ENCODE results near the gene BTNL2. TPM values are rescaled to one million over a fixed set of nuclear protein-coding genes. Genes with fewer than 3 reads are reported as not detected.

The BTNL2 gene
- total RNA-seq, 4 donors from 2014 or later, result not detected

GRCh38 chr6:32442977-32443552 is 36.1 kb upstream of the BTNL2 start:
- 72 to 75% methylated on average over 8 of the region's 8 CpGs for WGBS, 2 donors
- Histone ChIP-seq H3K9me3 (no peaks in the 10 kb centered on the region), H3K27me3 (no peaks in the 10 kb centered on the region), H3K4me3 (no peak overlapping the region), H3K4me1 (no peaks in the 10 kb centered on the region), H3K27ac (no peak overlapping the region), H3K36me3 (peaks cover 0 to 6% (median 0%) of the 10 kb centered on the region in 3 donors)
- TF ChIP-seq CTCF (IDR thresholded peaks at IDR 0.05), result no peak
- no peak for TF ChIP-seq POLR2A (IDR thresholded peaks at IDR 0.05)
- TF ChIP-seq EP300 (IDR thresholded peaks at IDR 0.05), result no peak
- DNase-seq (ENCODE audit: low spot score in 2 of 2), result no peak

- H3K9me3 ChIP-seq, result no peaks in the 10 kb centered on the region
- 84% methylated on average over 7 of the region's 7 CpGs for WGBS, 2 donors
- no peak for DNase-seq (ENCODE audit: low spot score in 2 of 2)
Observed at GRCh38 chr6:32442243-32442667, 35.3 kb upstream of the BTNL2 start.

GRCh38 chr6:32439602-32440214 is 32.7 kb upstream of the BTNL2 start, which contains the start of gene HLA-DRA:
Gene HLA-DRA (plus strand): TSS chr6:32439887. CDS start chr6:32439951, 64 bp downstream.
- peak within 1 kb of the TSS in 3 of 4 donors; percentile 74 to 84 (median 77) for H3K27ac ChIP-seq
- peak in 1 of 2 donors; percentile 59 for TF ChIP-seq EP300 (IDR thresholded peaks at IDR 0.05)
- no peak for TF ChIP-seq CTCF (IDR thresholded peaks at IDR 0.05)
- TF ChIP-seq POLR2A (IDR thresholded peaks at IDR 0.05), result peak; percentile 46 to 61
- DNase-seq (ENCODE audit: low spot score in 2 of 2), result peak in 1 of 2 donors; percentile 64
- H3K4me3 ChIP-seq, result peak within 1 kb of the TSS; percentile 15 to 52 (median 37)
- H3K36me3 ChIP-seq, result peaks cover 0 to 6% (median 0%) of the 10 kb centered on the region in 3 donors
- WGBS, 2 donors, result 30 to 32% methylated on average over 9 of the region's 9 CpGs
- H3K4me1 ChIP-seq, result peaks cover 0 to 4% (median 0%) of the 10 kb centered on the region in 4 donors
- no peaks in the 10 kb centered on the region for H3K27me3 ChIP-seq
- H3K9me3 ChIP-seq, result no peaks in the 10 kb centered on the region

More at GRCh38 chr6:32442243-32442667, 35.3 kb upstream of the BTNL2 start:
- Histone ChIP-seq H3K36me3 (peaks cover 0 to 6% (median 0%) of the 10 kb centered on the region in 3 donors), H3K4me1 (peaks cover 0 to 4% (median 0%) of the 10 kb centered on the region in 4 donors), H3K27ac (no peak overlapping the region), H3K4me3 (peak overlapping the region in 2 of 4 donors; percentile 45 to 52), H3K27me3 (no peaks in the 10 kb centered on the region)
- no peak for TF ChIP-seq CTCF (IDR thresholded peaks at IDR 0.05)
- no peak for TF ChIP-seq EP300 (IDR thresholded peaks at IDR 0.05)
- TF ChIP-seq POLR2A (IDR thresholded peaks at IDR 0.05), result no peak

- 79 to 89% methylated on average over 1 of the region's 1 CpG for WGBS, 2 donors
- Histone ChIP-seq H3K4me3 (peak overlapping the region in 1 of 4 donors; percentile 52), H3K27me3 (no peaks in the 10 kb centered on the region), H3K9me3 (no peaks in the 10 kb centered on the region), H3K4me1 (peaks cover 0 to 4% (median 0%) of the 10 kb centered on the region in 4 donors), H3K36me3 (peaks cover 0 to 6% (median 0%) of the 10 kb centered on the region in 3 donors), H3K27ac (peak overlapping the region in 3 of 4 donors; percentile 74 to 84 (median 77))
- TF ChIP-seq CTCF (IDR thresholded peaks at IDR 0.05), result no peak
- no peak for TF ChIP-seq POLR2A (IDR thresholded peaks at IDR 0.05)
- TF ChIP-seq EP300 (IDR thresholded peaks at IDR 0.05), result no peak
- DNase-seq (ENCODE audit: low spot score in 2 of 2), result no peak
Observed at GRCh38 chr6:32439139-32439538, 32.2 kb upstream of the BTNL2 start.

Measured in tibial nerve (tissue), 4 donors.